Astrocyte of the cerebellum (primary cell): ENCODE measurements around the gene FOLR2.

Source experiments
- DNase-seq: peaks from one replicate; pipeline ENCODE4 v3.0.0-alpha.2; 2011; ENCODE audit warnings: low read depth
- H3K4me3 ChIP-seq: 2 replicates; pipeline ENCODE4 v1.5.1; 2011; ENCODE audit warnings: mild to moderate bottlenecking, low read depth, low read length, moderate library complexity
- in situ Hi-C: cut with HindIII; loops from 2 replicates; pipeline ENCODE4 v1.10.0; 2017; ENCODE audit warnings: low sequenced_read_pairs
- TF ChIP-seq, protein P1 (sequence below): IDR thresholded peaks from 2 replicates; pipeline ENCODE4 v1.5.1; 2012; ENCODE audit warnings: low read length, low read depth, moderate library complexity, mild to moderate bottlenecking; ENCODE audit errors: missing control alignments

The FOLR2 gene

DNA sequence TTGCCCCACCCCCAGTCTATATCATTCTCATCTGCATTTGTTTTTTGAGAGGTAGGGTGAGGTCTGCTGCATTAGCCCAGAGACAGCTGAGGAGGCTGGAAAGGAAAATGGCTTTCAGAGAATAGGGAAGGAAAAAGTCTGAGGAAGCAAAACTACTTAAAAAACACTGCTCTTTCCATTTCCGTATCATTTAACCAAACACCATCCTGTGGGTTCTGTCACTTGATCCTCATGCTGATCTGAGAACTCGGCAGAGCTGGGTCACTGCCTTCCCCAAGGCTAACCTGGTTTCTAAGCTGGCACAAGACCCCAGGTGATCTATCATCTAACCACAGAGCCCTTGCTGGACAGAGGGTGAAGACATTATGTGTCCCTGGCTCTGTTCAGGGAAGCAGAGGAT lies 1.2 kb downstream of the FOLR2 start:
- no peak overlapping the region for H3K4me3 ChIP-seq
- no peak for DNase-seq
- TF ChIP-seq, protein P1, sequence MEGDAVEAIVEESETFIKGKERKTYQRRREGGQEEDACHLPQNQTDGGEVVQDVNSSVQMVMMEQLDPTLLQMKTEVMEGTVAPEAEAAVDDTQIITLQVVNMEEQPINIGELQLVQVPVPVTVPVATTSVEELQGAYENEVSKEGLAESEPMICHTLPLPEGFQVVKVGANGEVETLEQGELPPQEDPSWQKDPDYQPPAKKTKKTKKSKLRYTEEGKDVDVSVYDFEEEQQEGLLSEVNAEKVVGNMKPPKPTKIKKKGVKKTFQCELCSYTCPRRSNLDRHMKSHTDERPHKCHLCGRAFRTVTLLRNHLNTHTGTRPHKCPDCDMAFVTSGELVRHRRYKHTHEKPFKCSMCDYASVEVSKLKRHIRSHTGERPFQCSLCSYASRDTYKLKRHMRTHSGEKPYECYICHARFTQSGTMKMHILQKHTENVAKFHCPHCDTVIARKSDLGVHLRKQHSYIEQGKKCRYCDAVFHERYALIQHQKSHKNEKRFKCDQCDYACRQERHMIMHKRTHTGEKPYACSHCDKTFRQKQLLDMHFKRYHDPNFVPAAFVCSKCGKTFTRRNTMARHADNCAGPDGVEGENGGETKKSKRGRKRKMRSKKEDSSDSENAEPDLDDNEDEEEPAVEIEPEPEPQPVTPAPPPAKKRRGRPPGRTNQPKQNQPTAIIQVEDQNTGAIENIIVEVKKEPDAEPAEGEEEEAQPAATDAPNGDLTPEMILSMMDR: no peak
- in situ Hi-C loops: no loop called here

DNA sequence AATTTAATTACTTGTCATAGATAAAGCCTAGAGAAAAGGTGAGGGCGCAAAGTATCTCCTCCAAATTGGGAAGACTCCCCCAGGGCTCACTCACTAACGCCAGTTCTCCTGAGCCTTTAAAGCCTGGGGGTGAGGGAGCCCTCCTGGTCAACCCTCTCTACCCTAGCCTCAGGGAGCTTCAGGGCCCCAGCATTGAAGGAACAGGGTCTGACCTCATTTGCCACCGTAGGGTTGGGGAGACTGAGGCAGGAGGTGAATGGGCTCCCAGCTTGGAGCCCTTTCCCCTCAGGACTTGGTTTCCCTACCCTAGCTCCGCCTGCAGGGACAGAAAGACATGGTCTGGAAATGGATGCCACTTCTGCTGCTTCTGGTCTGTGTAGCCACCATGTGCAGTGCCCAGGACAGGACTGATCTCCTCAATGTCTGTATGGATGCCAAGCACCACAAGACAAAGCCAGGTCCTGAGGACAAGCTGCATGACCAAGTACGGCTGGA lies 1.7 kb downstream of the FOLR2 start:
- in situ Hi-C loops: no loop called here
- H3K4me3 ChIP-seq: no peak overlapping the region
- no peak for DNase-seq

DNA sequence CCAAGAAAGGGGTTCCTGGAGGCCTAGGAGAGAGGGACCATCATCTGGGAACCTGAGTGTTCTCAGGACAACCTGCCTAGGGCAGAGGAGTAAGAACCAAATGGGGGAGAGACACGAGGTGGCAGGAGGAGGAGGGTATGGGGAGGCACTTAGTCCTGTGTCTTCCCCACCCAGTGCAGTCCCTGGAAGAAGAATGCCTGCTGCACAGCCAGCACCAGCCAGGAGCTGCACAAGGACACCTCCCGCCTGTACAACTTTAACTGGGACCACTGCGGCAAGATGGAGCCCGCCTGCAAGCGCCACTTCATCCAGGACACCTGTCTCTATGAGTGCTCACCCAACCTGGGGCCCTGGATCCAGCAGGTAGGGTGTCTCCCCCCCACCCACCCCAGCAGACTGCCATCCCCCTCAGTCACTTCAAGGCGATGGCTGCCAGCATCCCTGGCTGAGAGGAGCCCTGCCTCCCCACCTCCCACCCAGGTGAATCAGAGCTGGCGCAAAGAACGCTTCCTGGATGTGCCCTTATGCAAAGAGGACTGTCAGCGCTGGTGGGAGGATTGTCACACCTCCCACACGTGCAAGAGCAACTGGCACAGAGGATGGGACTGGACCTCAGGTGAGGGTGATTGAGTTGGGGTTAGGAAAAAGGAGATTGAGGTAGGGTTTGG lies 4.2 kb downstream of the FOLR2 start:
- TF ChIP-seq, protein P1: no peak
- in situ Hi-C loops: no loop called here
- H3K4me3 ChIP-seq: no peak overlapping the region
- no peak for DNase-seq

More for the DNA sequence above, 1.7 kb downstream of the FOLR2 start:
- TF ChIP-seq, protein P1: no peak

DNA sequence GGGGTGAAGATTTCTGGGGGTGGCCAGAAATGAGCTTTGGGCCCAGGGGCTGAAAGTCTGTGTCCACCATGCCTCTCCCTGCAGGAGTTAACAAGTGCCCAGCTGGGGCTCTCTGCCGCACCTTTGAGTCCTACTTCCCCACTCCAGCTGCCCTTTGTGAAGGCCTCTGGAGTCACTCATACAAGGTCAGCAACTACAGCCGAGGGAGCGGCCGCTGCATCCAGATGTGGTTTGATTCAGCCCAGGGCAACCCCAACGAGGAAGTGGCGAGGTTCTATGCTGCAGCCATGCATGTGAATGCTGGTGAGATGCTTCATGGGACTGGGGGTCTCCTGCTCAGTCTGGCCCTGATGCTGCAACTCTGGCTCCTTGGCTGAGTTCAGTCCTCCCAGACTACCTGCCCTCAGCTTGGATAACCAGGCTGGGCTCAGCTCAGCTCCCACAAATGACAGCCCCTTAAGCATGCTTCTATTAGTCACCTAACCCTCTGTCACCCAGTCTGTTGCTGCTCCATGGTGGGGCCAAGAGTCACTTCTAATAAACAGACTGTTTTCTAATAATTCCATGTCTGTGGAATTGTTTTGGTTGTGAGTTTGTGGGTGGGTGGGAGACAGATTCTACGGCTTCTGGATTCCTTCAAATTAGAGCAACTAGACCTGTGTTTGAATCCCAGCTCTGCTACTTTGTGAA lies 4.9 kb downstream of the FOLR2 start:
- no peak for DNase-seq
- in situ Hi-C loops: no loop called here
- TF ChIP-seq, protein P1: no peak
- H3K4me3 ChIP-seq: no peak overlapping the region

DNA sequence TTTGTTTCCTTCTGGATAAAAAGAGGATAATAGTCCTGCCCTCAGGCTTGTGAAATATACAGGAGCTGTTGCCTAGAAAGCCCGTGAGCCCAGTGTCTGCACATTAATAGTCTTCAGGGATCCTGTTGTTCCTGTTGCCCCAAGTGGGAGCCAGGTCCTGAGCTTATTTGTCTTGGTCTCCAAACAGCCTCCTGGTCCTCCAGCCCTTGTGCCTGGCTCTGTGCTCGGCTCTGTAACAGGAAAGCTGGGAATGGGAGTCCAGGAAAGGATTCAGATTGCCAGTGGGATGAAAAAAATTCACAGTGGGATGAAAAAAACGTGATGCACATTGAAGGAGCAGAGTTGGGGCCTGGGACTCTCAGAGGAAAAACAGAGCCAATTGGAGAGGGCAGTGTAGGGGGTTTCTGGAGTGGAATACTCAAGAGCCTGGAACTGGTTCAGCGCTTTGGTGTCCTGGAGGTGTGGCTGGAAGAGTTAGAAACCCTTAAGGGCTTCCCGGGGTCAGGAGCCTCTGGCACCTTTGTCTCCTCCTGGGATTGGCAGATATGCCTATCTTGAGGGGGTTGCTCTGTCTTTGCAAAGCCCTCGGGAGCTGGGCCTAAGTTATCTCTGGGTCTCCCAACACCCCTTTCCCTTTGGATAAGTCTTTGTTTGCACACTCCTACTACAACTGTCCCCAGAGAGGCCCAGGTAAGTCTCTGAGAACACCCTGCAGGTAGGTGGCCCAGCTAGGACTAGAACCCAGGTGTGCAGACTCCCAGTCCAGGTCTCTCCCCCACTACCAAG lies 5.7 kb downstream of the FOLR2 start:
- H3K4me3 ChIP-seq: peak overlapping the region; percentile 93
- no peak for DNase-seq
- TF ChIP-seq, protein P1: no peak
- in situ Hi-C loops: no loop called here

DNA sequence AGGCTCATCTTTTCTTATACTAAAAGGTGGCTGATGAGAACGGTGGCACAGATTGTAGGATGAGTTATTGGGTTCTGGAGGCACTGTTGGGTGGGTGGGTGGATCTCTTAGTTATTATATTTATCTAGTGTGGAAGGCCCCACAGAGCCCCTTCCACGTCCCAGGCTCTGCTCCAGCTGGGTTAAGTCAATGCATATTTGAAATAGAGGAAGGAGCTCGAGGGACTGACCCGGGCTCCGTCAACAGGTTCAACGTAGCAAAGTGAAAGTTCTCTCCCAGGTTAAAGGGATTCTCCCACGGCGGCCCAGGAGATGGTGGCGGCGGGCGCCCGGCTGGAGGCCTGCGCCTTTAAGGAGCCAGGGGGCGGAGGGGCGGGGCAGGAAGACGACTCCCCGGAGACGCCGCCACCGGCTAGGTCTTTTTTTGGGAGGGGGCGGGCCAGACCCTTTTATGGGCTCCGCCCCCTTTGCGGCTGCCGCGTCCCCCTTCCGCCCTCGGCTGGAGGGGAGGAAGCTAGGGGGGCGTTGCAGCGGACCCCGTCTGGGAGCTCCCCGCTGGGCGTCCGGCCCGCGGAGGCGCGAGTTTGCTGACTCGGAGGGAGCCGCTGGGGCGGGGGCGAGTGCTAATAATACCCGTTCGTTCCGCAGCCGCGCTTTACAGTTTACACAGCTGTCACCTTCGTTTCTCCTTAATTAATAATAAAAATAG lies 6.5 kb downstream of the FOLR2 start:
- TF ChIP-seq, protein P1: peak; percentile 15
- in situ Hi-C loops: no loop called here
- DNase-seq: peak; percentile 63
- peak overlapping the region; percentile 93 for H3K4me3 ChIP-seq
